HL-60 (cell line): ENCODE data around the gene ANO10.
"Not testable (repeated sequence)": the region's sequence is repeated elsewhere in the genome, so short reads cannot be mapped to it uniquely, and the experiment has no call there.

ENCODE experiments used
- DNase-seq, 2 experiments: peaks; one replicate each; pipeline ENCODE4 v3.0.0-alpha.2; 2010 to 2020; ENCODE audit warnings: low read depth in 1 of 2, low spot score in 1 of 2
- H3K27ac ChIP-seq: fragments of 250-450 bp; sonication (Bioruptor Pico); replicated peaks from 2 replicates; pipeline ENCODE4 v1.5.1; 2020; ENCODE audit warnings: mild to moderate bottlenecking, moderate library complexity
- H3K27me3 ChIP-seq: fragments of 250-450 bp; sonication (Bioruptor Pico); 2 replicates; pipeline ENCODE4 v1.5.1; 2021; ENCODE audit warnings: mild to moderate bottlenecking, moderate library complexity; ENCODE audit not compliant: insufficient read depth, poor library complexity, severe bottlenecking
- H3K4me3 ChIP-seq: replicated peaks from 2 replicates; pipeline ENCODE4 v1.5.1; 2011; ENCODE audit warnings: mild to moderate bottlenecking, control low read depth, low read length; ENCODE audit not compliant: insufficient read depth
- CTCF ChIP-seq: IDR thresholded peaks from one replicate; pipeline ENCODE4 v1.5.1; 2011; ENCODE audit warnings: low read length, control low read depth, inconsistent platforms; ENCODE audit not compliant: insufficient read depth
- GABPA ChIP-seq: IDR thresholded peaks from 2 replicates; pipeline ENCODE4 v1.6.1; 2012; ENCODE audit warnings: low read depth
- POLR2AphosphoS5 ChIP-seq: IDR thresholded peaks from 2 replicates; pipeline ENCODE4 v1.6.1; 2012; ENCODE audit warnings: low read depth
- REST ChIP-seq: IDR thresholded peaks from 2 replicates; pipeline ENCODE4 v1.6.1; 2012; ENCODE audit warnings: low read depth; ENCODE audit not compliant: insufficient replicate concordance
- SPI1 ChIP-seq: IDR thresholded peaks from 2 replicates; pipeline ENCODE4 v1.6.1; 2012; ENCODE audit warnings: low read depth, mild to moderate bottlenecking, borderline replicate concordance

ANO10 gene

GRCh38 chr3:43521941-43522340, 99.9 kb downstream of the ANO10 start:
- TF ChIP-seq POLR2AphosphoS5 (no peak), SPI1 (no peak), REST (no peak)
- no peak overlapping the region for H3K27ac ChIP-seq
- no peak overlapping the region for H3K4me3 ChIP-seq

GRCh38 chr3:43518515-43518914, 103.3 kb downstream of the ANO10 start:
- H3K4me3 ChIP-seq, H3K27me3 ChIP-seq, DNase-seq, H3K27ac ChIP-seq: not testable (repeated sequence)

More at GRCh38 chr3:43521941-43522340, 99.9 kb downstream of the ANO10 start:
- H3K27me3 ChIP-seq, result no peaks in the 10 kb centered on the region
- DNase-seq, result no peak

GRCh38 chr3:43515970-43516635, 105.7 kb downstream of the ANO10 start:
- DNase-seq, result no peak
- no peak overlapping the region for H3K4me3 ChIP-seq
- TF ChIP-seq SPI1 (no peak), CTCF (no peak), REST (no peak), POLR2AphosphoS5 (no peak), GABPA (no peak)
- H3K27ac ChIP-seq, result no peak overlapping the region
- H3K27me3 ChIP-seq, result no peaks in the 10 kb centered on the region

GRCh38 chr3:43515208-43515917, 106.4 kb downstream of the ANO10 start:
- DNase-seq, result no peak
- H3K27ac ChIP-seq, result no peak overlapping the region
- no peak overlapping the region for H3K4me3 ChIP-seq
- TF ChIP-seq SPI1 (no peak), REST (no peak), CTCF (no peak), GABPA (no peak), POLR2AphosphoS5 (no peak)
- H3K27me3 ChIP-seq, result no peaks in the 10 kb centered on the region
